HG02610 (cell line): ENCODE data around the gene LKAAEAR1.

Source experiments
- ATAC-seq: cut with Tn5 transposase; IDR thresholded peaks from one replicate; pipeline ENCODE4 v1.9.1; 2021; ENCODE audit warnings: mild to moderate bottlenecking, moderate library complexity; ENCODE audit not compliant: unreplicated experiment

The LKAAEAR1 gene

DNA sequence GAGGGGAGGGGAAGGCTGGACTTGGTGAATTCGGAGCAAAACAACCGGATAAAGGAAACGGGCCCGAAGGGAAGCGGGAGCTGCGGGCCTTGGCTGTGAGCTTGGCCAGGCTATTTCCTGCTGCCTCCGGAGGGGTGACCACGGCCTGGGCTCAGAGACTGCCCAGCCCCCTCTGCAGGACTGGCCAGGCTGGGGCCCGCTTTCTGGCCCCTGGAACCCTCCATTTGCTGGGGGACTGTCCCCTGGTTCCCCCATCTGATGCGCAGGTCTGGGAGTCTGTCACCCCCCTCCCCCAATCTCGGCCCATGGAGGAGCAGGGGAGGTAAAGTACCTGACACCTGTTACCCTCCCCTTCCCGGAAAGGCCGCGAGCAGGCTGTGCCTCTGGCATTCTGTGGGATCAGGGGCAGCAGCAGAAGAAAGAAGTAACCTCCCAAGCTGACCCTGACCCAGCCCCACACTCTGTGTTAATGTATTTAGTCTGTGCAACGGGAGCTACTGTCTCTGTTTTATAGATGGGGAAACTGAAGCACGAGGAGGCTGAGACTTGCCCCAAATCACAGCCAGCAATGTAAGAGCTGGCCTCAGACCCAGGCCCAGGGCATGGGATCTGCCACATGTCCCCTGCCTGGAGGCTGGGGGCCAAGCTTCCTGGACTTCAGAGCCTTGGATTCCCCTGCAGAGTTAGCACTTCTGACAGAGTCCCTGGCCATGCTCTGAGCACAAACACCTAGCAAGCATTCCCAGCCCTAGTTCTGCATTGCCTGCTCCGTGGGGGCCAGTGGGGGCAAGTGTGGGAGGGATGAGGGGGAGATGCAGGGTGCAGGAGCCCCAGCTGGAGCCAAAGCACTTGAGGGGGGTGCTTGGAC is 44.7 kb downstream of the LKAAEAR1 start:
- no peak for ATAC-seq

DNA sequence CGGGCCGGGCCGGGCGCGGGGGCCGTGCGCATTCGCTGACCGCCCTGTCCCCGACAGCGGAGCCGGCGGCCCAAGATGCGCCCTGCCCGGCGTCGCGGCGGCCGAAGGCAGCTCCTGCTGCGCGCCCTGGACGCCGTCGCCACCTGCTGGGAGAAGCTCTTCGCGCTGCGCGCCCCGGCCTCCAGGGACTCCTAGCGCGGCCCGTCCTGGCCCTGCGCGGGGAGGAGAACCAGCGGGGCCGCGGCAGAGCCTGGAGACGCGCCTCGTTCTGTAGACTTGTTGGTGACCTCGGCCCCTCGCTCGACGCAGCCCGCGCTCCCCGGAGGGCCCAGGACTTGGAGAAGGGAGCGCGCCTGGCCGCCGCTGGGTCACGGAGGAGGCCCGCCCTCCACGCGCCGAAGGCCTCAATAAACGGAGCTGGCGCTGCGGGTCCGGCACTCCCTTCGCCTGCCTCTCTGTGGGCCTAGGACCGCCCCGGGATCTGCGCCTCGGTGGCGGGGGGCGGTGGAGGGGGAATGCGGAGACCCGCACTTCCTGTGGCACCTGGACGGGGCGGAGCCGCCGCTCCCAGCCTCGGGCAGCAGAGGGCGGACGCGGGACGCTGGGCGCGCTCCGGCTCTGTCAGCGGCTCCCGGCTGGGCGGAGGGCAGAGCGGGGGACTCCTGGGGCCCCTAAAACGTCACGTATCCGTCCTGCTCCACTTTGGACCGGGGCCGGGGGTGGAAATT is 45.5 kb downstream of the LKAAEAR1 start:
- ATAC-seq: peak; percentile 35

DNA sequence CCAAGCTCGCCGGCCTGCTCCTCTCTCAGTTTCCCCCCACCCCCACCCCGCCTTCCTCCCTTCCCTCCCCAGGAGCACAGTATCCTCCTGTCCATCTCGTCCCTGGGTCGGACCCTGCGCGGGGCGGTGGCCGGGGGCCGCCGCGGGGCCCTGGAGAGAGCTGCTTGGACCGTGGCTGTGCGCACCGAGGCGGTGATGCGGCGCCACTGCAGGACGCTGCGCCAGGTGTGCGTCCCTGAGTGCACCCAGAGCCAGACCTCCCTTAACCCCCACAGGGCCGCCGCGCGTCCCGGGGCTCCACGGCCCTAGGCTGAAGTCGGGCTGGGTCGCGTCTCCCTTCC is 46.0 kb downstream of the LKAAEAR1 start:
- peak; percentile 26 for ATAC-seq

DNA sequence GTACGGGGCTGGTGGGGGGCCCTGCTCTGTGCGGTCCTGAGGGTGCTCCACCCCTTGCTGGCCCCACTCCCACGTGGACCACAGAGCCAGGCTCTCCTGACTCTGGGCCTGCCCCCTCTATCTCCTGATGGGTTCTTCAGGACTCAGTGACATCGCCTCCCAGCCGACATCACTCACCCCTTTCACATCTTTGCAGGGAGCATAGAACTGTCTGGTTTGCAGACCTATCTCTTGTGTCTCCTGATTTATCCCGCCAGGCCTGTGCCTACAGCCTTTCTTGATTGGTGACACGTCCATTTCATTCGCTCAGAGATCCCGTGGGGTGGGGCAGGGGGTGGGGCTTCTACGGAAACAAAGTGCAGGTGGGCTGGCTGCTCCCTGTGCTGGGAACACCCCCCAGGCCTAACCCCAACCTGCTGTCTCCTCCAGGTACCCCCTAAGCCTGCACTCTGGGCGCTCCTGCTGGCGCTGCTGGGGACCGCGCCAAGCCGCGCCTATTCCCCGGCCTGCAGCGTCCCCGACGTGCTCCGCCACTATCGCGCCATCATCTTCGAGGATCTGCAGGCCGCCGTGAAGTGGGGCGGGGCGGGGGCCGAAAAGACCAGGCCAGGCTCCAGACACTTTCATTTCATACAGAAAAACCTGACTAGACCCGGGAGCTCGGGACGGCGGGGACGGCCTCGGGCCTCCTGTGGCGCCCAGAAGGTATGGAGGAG is 46.5 kb downstream of the LKAAEAR1 start:
- ATAC-seq: no peak

DNA sequence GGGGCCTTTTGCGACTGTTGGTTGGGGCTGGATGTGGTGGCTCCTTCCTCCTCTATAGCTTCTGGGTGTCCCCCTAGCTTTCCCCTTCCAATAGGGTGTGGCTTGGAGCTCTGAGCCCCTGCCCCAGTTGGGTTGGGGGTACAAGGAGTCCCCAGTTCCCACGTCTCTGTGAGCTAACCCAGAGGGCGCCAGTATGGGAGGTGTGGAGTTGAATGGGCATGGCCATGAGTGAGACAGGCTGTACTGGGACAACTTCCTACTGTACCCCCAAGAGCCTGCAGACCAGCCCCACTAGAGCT is 47.0 kb downstream of the LKAAEAR1 start:
- no peak for ATAC-seq

DNA sequence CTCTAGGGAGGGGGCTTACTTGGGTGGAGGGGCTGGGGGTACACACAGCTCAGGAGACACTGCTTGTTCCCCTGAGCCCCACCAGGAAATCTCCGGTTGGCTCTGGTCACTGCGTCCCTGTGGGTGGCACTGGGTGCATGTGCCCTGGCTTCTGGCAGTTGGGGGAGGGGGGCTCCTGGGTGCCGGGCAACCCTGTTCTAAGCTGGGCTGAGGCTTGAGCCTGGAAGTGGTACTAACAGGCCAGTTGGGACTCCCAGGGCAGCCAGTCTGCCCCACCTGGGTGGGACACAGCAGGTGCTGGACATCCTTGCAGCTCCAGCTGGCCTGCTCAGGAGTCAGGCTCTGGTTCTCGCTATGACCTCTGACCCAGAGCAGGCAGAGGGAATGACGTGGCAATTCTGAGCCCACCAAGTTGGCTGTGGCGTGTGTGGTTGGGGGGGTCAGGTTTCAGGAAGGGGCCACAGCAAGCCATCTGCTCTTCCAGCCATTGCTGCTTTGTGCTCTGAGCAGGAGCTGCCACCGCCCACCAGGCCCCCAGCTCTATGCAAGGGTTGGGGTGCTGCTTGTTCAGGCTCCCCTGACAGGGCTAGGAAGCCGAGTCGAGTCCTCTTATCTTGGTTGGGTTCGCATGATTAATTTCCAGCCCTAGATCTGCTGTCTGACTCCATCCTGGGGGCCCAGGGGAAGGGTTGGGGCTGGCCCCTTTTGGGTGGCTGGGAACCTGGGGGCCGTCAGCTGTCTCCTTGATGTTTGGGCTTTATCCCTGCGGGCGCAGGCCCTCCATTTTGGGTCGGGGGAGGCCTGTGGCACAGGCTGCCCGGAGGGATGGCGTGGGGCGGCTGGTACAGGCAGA is 47.6 kb downstream of the LKAAEAR1 start:
- ATAC-seq: no peak

DNA sequence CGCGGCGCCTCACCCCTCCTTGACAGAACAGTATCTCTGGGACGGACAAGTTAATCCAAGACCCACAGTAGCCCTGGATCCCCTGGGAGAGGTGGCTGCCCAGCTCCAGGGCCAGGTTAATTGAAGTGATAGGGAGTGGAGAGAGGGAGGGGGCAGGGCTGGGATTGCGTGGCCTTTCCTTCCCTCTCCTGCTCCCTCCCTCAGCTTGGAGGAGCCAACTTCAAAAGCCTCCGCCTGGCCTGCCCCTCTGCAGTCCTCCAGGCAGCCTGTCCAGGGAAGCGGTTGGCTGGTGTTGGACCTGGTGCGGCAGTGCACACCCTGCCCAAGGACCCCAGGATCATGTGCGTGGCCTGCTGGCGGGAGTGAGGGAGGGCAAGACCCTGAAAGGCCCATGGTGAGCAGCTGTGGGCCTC is 48.3 kb downstream of the LKAAEAR1 start, which contains the start of gene C20orf204:
C20orf204 (plus strand) TSS at position 250 of the 413 bp plus-strand sequence; CDS start at position 392, 142 bp downstream.
- ATAC-seq: no peak

DNA sequence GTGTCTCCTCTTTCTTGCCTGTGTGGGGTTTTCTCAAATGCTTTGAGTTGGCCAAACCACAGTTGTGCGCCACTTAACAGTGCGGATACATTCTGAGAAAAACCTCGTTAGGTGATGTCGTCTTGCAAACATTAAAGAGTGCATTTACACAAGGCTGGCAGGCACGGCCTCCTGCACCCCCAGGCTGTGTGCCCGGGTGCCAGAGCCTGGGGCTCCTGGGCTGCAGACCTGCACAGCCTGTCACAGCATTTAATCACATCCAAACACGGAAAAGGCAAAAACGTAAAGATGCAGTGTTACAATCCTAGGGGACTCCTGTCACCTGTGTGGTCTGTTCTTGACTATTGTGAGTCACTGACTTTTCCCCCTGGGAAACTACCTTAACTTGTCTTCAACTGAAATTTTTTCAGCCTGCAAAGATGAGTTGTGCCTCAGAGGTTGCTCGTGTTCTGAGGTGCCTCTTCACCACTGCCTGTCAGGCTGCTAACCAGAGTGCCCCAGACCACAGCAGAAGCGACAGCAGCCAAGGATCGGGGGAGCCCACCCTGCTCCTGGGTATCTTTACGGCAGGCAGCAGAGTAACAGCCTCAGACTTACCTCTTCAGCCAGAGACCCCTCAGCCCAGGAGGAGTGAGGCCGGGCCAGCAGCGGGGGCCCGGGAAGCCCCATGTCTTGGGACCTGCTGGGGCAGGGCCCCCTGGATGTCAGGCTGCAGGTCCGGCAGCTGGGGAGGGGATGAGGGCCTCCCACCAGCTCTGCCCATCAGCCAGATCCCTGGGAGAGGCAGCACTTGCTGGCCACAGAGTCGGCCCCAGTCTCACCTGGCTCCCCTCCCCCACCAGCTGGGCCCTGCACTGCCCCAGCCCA is 48.9 kb downstream of the LKAAEAR1 start:
- ATAC-seq: no peak

DNA sequence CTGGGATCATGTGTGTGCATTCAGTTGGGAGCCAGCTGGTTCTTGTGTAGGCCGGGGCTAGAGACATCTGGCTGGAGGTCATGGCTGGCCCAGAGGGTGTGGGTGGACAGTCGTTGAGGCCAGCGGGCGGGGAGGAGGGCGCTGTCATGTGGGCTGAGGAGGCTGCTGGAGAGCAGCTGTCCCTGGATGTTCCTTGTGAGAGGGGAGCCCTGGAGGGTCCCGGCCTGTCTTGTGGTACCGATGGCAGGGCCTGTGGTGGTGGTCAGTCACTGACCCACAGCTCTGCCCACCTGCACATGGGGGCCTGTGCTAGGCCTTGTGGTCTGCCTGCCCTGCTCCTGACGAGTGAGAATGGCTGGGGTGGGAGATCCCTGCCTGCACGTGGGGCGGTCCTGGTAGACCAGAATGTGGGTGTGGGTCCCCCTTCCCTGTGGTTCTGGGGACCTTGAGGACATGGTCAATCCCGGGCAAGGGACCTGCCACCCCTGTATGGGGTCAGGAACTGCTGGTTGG is 50.2 kb downstream of the LKAAEAR1 start:
- no peak for ATAC-seq
